HepG2 (cell line): ENCODE data around the gene KRT12. TPM values are rescaled to one million over a fixed set of nuclear protein-coding genes. Genes with fewer than 3 reads are reported as not detected.

Experiments used
- ATF7 ChIP-seq, 2 experiments: fragments of 450-650 bp in 1 of 2; sonication (generic) in 1 of 2; formaldehyde crosslinking in 1 of 2; IDR thresholded peaks; 2 replicates each; pipeline versions ENCODE4 v1.4.0 to v1.6.1; 2016 to 2020; ENCODE audit warnings: antibody characterized with exemption in 1 of 2, mild to moderate bottlenecking in 1 of 2, missing genetic modification reagents in 1 of 2
- BCL6 ChIP-seq: IDR thresholded peaks from 2 replicates; pipeline ENCODE4 v1.6.1; 2016; ENCODE audit warnings: missing genetic modification reagents, missing compliant biosample characterization
- DPF2 ChIP-seq: sonication (generic); formaldehyde crosslinking; IDR thresholded peaks from 2 replicates; pipeline ENCODE4 v1.4.0; 2020; ENCODE audit warnings: mild to moderate bottlenecking, low read depth, missing genetic modification reagents, borderline replicate concordance
- EHMT2 ChIP-seq: fragments of 200-600 bp; sonication (generic); IDR thresholded peaks from 2 replicates; pipeline ENCODE4 v1.7.0; 2017; ENCODE audit warnings: antibody characterized with exemption, low read depth, low read length, borderline replicate concordance
- ELF3 ChIP-seq: IDR thresholded peaks from 2 replicates; pipeline ENCODE4 v1.6.1; 2016; ENCODE audit warnings: missing genetic modification reagents, missing compliant biosample characterization
- GATA4 ChIP-seq: sonication (generic); IDR thresholded peaks from 2 replicates; pipeline ENCODE4 v1.6.1; 2016; ENCODE audit warnings: antibody characterized with exemption, low read depth, borderline replicate concordance
- HOMEZ ChIP-seq: IDR thresholded peaks from 2 replicates; pipeline ENCODE4 v1.6.1; 2016; ENCODE audit warnings: low read depth
- MLX ChIP-seq: IDR thresholded peaks from 2 replicates; pipeline ENCODE4 v1.6.1; 2016
- POGK ChIP-seq: sonication (generic); formaldehyde crosslinking; conservative IDR thresholded peaks from 2 replicates; pipeline ENCODE4 v1.8.0; 2022; ENCODE audit warnings: mild to moderate bottlenecking, moderate library complexity, missing genetic modification reagents
- RXRB ChIP-seq: IDR thresholded peaks from 2 replicates; pipeline ENCODE4 v1.6.1; 2016; ENCODE audit warnings: borderline replicate concordance, missing genetic modification reagents, missing compliant biosample characterization
- SSRP1 ChIP-seq: IDR thresholded peaks from 2 replicates; pipeline ENCODE4 v1.6.1; 2016; ENCODE audit warnings: control low read depth
- ZBTB20 ChIP-seq: sonication (generic); formaldehyde crosslinking; IDR thresholded peaks from 2 replicates; pipeline ENCODE4 v1.8.1; 2023; ENCODE audit warnings: missing genetic modification reagents, low read depth, mild to moderate bottlenecking, borderline replicate concordance
- ZFP37 ChIP-seq: sonication (generic); formaldehyde crosslinking; IDR thresholded peaks from 2 replicates; pipeline ENCODE4 v1.4.0; 2020; ENCODE audit warnings: missing genetic modification reagents, borderline replicate concordance
- ZNF30 ChIP-seq: sonication (generic); formaldehyde crosslinking; IDR thresholded peaks from 2 replicates; pipeline ENCODE4 v1.5.0; 2020; ENCODE audit warnings: mild to moderate bottlenecking, missing genetic modification reagents
- ZNF576 ChIP-seq: sonication (generic); formaldehyde crosslinking; IDR thresholded peaks from 2 replicates; pipeline ENCODE4 v1.4.0; 2020; ENCODE audit warnings: mild to moderate bottlenecking, missing genetic modification reagents
- ZNF580 ChIP-seq: IDR thresholded peaks from 2 replicates; pipeline ENCODE4 v1.6.1; 2016; ENCODE audit warnings: low read depth, borderline replicate concordance
- ZNF609 ChIP-seq: sonication (generic); formaldehyde crosslinking; IDR thresholded peaks from 2 replicates; pipeline ENCODE4 v1.4.0; 2020; ENCODE audit warnings: mild to moderate bottlenecking, missing genetic modification reagents, borderline replicate concordance
- polyA plus RNA-seq, 8 experiments: library from polyadenylated mRNA; depleted of rRNA in 3 of 8; stranded (reverse) in 7 of 8; unstranded in 1 of 8; fragments of >200 nt; fragmentation: Illumina TruSeq in 4 of 8; extraction: Trizol in 4 of 8; gene quantifications; 2 replicates each; pipeline versions ENCODE4 v1.2.1 to v1.2.3, GENCODE V29; 2011 to 2016; ENCODE audit warnings: low read depth in 4 of 8, missing spikeins in 1 of 8, mixed read lengths in 1 of 8; ENCODE audit not compliant: insufficient read depth in 1 of 8
- total RNA-seq, 5 experiments: library from RNA; depleted of rRNA; stranded (reverse); fragments of >200 nt; fragmentation: Illumina TruSeq; extraction: Trizol; gene quantifications; 2 replicates each; pipeline ENCODE4 v1.2.3, GENCODE V29; 2016; ENCODE audit warnings: low read depth in 1 of 5

Gene KRT12
- total and polyA plus RNA-seq, 2 of the 13 experiments (the other 11 are each of a cell fraction or from before 2014, with no cell fraction given): 0.07 to 0.09 TPM

- TF ChIP-seq ZBTB20 (peak; percentile 6; the same call in 1 of the 2 replicates), ZNF576 (no peak), RXRB (CRISPR knock-in tag) (peak; percentile 57; the same call in 1 of the 2 replicates), ELF3 (CRISPR knock-in tag) (peak; percentile 78), POGK (CRISPR knock-in tag) (no peak), MLX (CRISPR knock-in tag) (no peak), BCL6 (CRISPR knock-in tag) (peak; percentile 70), DPF2 (CRISPR knock-in tag) (no peak), ZNF30 (CRISPR knock-in tag) (no peak), ATF7 (IDR thresholded peaks at IDR 0.05) (no peak), ATF7 (CRISPR knock-in tag; IDR thresholded peaks at IDR 0.05) (no peak), ZNF580 (CRISPR knock-in tag) (no peak), EHMT2 (peak; percentile 58; the same call in 1 of the 2 replicates), SSRP1 (CRISPR knock-in tag) (0 out of 2 replicates have a peak, but pooled peaks have one; percentile 74), HOMEZ (CRISPR knock-in tag) (peak; percentile 33; the same call in 1 of the 2 replicates), ZFP37 (CRISPR knock-in tag) (no peak), ZNF609 (CRISPR knock-in tag) (no peak), GATA4 (no peak)
These were observed 36.3 kb upstream of the KRT12 start (continued) for GRCh38 chr17:40903129-40903847.
